ENCODE measurements around the gene SLC25A38. TPM values are rescaled to one million over a fixed set of nuclear protein-coding genes. Genes with fewer than 3 reads are reported as not detected.
A peak's percentile ranks its signal among the peaks of the same experiment; 100 is the strongest.
"Not testable (repeated sequence)": the region's sequence is repeated elsewhere in the genome, so short reads cannot be mapped to it uniquely, and the experiment has no call there.

The SLC25A38 gene
- total RNA-seq, 1 donor from 2014 or later: 14.7 TPM

DNA sequence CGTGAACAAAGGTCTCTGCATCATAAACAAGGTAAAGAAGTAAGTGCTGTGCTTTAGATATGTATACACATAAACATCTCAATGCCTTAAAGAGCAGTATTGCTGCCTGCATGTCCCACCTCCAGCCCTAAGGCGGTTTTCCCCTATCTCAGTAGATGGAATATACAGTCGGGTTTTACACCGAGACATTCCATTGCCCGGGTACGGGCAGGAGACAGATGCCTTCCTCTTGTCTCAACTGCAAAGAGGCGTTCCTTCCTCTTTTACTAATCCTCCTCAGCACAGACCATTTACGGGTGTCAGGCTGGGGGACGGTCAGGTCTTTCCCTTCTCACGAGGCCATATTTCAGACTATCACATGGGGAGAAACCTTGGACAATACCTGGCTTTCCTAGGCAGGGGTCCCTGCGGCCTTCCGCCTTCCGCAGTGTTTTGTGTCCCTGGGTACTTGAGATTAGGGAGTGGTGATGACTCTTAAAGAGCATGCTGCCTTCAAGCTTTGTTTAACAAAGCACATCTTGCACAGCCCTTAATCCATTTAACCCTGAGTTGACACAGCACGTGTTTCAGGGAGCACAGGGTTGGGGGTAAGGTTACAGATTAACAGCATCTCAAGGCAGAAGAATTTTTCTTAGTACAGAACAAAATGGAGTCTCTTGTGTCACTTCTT, 35.5 kb downstream of the SLC25A38 start:
- intact Hi-C loops (cut with DNase I); ATAC-seq; DNase-seq (ENCODE audit: missing footprints): not testable (repeated sequence)

DNA sequence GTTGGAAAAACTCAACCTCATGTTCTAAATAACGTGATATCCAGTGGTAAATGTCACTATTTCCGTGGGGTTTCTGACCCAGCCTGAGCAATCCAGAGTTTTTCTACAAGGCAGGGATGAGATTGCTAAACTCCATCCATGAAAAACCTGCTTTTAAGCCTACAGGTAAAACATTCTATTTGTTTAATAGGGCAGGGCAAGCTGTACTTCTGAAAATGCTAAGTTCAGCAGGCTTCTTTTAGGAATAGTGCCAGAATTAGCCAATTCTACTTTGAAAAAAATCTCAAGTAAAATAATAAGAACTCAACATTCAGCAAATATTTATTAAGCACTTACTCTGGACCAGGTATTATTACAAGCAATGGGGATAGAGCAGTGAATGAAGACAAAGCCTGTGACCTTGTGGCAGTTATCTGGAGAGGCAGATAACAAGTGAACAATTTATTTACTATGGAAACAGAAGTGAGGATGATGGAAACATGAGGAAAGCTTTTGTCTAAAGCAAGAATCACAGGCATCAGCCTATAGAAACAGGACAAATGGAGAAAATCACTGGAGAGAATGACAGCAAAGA, 36.7 kb downstream of the SLC25A38 start:
- ATAC-seq: no peak
- intact Hi-C loops (cut with DNase I): no loop called here
- no peak for DNase-seq (ENCODE audit: missing footprints)

DNA sequence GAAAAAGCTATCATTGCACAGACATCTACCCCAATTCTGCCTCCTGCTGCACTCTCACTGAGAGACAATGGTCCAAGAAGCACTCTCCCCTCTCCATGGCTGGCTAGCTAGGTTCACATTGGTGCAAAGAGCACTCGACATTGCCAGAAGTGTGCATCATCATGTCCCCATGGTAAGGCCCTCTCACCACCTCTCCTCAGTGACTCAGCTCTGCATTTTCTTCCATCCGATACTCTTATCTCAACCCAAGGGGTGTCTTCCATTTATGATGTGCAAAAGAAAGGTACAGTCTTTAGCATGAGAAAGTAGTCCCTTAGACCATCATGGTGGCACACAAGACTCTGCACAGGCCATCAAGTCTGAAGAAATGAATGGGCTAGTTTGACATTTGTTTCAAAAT, 37.4 kb downstream of the SLC25A38 start:
- DNase-seq (ENCODE audit: missing footprints): no peak
- no peak for ATAC-seq
- intact Hi-C loops (cut with DNase I): no loop called here

DNA sequence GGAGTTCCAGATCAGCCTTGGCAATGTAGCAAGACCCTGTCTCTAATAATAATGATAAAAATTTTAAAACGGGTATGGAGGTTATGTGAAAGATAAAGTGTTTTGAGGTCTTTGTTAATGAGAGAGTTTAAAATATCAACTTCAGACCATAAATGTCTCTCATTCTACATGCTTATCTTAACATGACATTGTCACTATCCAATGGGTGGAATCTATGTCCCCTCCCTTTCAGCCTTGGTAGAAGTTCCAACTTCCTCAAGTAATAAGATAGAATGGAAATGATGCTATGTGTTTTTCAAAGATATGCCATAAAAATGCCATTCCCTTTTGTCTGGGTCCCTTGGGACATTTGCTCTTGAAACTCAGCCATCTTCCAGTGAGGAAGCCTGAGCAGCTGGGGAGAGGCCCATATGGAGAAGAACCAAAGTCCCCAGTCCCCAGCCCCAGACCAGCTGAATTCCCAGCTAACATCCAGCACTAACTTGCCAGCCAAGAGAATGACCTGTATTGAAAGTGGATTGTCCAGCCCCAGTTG, 40.3 kb downstream of the SLC25A38 start:
- intact Hi-C loops (cut with DNase I): no loop called here
- no peak for ATAC-seq
- no peak for DNase-seq (ENCODE audit: missing footprints)

DNA sequence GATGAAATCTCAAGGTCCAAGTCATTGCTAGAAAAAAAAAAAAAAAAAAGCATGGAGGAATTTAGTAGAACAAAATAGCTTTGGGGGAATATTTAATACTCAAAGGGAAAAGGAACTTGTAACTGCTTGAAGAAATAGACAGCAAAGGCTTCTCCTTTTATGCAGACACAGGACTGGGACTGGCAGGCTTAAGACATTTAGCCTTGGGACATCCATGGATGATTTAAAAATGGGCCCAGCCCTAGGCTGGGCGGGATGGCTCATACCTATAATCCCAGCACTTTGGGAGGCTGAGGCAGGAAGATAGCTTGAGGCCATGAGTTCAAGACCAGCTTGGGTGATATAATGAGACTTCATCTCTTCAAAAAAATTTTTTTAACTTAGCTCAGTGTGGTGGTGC, 43.1 kb downstream of the SLC25A38 start:
- DNase-seq (ENCODE audit: missing footprints) (no peak), ATAC-seq (no peak)
- intact Hi-C loops (cut with DNase I): no loop called here

DNA sequence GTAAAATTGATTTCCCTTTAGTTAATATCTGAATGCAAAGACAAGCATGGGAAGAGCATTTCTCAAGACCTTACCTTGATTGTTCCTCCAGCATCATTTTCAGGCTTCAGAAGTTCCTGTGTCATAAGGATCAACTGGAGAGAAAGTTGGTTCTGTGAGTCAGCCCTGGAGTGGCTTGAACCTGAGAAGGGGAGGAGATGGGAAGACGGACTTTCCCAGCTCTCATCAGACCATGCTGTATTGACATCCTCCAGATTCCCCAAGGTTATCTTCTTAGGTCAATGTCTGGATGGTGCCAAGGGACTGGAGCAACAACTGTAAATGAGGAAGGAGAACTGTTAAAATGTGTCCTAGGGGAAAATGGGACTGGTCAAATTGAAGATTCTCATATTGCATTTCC, 44.3 kb downstream of the SLC25A38 start:
- DNase-seq (ENCODE audit: missing footprints) (no peak), ATAC-seq (no peak)
- intact Hi-C loops (cut with DNase I): no loop called here

DNA sequence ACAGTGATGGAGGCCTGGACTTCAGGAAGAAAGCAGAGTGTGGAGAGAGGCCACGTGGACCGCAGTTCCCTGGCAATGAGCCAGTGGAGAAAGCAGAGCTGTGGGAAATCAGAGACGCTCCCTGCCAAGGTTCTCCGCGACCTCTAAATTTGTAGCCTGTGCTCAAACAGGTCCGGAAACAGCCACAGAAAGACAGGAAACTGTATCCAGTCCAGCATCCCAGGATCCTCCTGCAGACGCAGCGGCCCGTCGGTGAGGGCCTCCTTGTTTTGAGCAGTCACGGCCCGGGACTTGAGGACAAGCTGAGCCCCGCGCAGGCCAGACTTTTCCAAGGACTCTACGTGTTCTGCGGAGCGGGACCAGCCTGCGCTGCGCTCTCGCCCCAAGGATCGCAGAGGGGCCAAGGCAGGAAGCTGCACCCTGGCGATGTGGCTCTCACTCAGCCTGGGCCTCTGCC, 45.6 kb downstream of the SLC25A38 start:
- DNase-seq (ENCODE audit: missing footprints) (peak; percentile 68), ATAC-seq (peak; percentile 15)
- intact Hi-C loops (cut with DNase I): no loop called here

DNA sequence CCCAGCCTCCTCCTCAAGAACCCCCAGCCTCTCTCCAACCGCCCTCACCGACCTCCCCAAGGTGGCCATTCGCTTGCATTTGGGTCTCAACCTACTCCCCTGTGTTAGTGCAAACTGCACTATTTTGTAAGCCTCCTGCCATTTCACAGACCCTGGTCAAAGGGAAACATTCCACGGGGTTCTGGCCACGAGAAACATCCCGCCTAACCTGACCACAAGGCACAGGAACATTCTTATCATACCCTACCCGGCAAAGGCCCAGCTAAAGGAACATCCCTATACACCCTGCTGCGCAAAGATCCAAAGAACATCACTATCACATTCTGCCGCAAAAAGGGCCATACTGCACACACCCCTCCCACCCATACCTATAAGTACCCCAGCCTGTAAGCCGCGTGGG, 46.3 kb downstream of the SLC25A38 start:
- DNase-seq (ENCODE audit: missing footprints) (no peak), ATAC-seq (no peak)
- intact Hi-C loops (cut with DNase I): no loop called here

DNA sequence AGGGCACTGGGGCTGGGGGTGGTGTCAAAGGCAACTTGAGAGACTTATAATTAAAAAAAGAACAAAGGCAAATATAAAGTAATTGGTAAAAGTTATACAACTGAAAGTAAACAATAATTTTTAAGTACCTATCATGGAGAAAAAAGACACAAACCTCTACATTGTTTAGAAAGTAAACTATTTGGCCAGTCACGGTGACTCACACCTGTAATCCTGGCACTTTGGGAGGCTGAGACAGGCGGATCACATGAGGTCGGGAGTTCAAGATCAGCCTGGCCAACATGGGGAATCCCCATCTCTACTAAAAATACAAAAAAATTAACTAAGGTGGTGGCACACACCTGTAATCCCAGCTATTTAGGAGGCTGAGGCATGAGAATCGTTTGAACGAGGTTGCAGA, 49.2 kb downstream of the SLC25A38 start:
- intact Hi-C loops (cut with DNase I): no loop called here
- no peak for DNase-seq (ENCODE audit: missing footprints)
- no peak for ATAC-seq

DNA sequence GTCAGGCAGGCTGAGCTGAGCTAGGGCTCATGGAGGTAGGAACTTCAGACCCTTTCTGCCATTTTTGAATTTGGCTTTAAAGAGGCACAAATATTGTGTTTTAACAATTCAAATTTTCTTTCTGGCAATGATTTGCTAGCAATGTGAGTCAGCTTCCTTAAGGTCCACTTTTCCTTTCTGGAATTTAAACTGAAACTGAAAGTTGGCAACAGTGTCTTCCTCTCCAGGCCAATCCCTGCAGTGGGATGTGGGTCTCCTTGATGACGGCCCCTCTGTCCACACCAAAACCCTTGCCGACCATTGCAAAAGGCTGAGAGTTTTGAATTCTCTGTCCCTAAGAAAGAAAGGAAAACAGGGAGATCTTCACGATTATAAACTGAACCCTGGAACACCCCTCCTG, 50.5 kb downstream of the SLC25A38 start:
- no peak for ATAC-seq
- no peak for DNase-seq (ENCODE audit: missing footprints)
- intact Hi-C loops (cut with DNase I): no loop called here

DNA sequence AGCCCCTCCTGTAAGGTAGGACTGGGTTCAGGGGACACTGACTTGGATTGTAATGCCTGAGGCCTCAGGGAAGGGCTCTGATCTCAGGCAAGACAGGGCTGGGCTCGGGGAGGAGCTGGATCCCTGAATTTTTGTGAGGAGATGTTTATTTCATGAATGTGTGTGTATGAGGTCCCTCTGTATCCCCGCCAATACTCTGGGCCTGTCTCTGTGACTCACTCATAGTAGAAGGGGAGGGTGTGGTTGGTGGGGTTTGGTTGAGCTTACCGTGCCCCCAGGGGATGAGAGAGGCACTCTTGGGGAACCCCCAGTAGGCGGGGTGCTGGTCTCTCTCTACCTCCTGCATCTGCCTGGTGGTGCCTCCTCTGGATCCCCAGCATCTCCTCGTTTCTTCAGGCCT, 51.4 kb downstream of the SLC25A38 start:
- no peak for ATAC-seq

DNA sequence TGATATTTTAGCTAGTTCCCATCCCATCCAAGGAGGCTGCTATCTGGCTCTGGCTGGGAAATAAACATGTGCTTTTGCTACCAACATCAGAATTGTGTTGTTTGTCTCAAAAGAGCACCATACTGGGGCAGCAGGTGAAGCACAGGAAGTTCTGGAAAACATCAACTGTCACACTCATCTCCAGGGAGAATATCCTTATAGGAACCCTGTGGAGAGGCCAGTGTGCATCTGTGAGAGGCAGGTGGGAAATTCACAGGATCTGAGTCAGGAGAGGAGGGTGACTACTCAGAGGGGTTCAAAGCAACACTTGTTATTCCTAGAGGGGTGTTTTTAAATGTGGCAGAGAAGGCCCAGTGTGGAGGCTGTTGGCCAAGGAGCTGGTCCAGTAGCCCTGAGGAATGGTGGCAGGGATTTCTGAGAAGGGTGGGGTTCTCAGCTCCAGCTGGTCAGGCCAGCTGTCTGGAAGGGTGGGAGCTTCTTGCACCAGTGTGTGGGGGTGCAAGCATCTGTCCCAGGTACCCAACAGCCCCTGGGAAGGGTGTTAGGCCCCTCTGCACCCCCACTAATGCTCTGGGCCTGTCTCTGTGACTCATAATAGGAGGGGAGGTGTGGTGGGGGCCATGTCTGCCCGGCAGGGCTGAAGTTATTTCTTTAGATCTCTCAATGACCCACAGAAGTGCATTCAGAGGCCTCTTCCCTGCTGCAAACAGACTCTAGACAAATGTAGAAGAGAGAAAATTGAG, 52.0 kb downstream of the SLC25A38 start:
- intact Hi-C loops (cut with DNase I): no loop called here
- ATAC-seq (no peak), DNase-seq (ENCODE audit: missing footprints) (no peak)

More for the DNA sequence above, 51.4 kb downstream of the SLC25A38 start:
- intact Hi-C loops (cut with DNase I): no loop called here
- DNase-seq (ENCODE audit: missing footprints): no peak

DNA sequence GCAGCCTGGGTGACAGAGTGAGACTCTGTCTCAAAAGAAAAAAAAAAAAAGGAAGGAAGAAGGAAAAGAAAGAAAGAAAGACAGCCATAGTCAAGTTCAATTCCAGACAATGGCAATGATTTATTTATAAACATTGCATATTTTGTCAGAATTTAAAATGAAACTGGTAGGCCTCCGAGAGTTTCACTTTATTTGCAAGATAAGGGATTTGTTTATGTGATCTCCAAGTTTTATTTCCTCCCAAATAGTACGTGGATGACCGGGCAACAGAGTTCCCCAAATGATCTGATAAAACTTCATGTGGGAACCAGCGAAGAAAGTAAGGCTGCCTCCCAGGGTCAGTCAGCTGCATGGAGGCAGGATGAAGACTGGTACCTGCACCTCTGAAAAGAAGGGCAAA, 55.7 kb downstream of the SLC25A38 start:
- intact Hi-C loops (cut with DNase I): no loop called here
- ATAC-seq (no peak), DNase-seq (ENCODE audit: missing footprints) (no peak)

DNA sequence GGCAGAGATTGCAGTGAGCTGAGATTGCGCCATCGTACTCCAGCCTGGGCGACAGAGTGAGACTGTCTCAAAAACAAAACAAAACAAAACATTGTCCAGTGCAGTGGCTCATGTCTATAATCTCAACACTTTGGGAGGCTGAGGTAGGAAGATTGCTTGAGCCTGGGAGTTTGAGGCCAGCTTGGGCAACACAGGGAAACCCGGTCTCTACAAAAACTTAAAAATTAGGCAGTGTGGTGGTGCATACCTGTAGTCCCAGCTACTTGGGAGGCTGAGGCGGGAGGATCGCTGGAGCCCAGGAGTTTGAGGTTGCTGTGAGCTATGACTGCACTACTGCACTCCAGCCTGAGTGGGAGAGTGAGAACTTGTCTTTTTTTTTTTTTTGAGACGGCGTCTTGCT, 57.1 kb downstream of the SLC25A38 start:
- ATAC-seq: no peak
- intact Hi-C loops (cut with DNase I): no loop called here
- no peak for DNase-seq (ENCODE audit: missing footprints)

DNA sequence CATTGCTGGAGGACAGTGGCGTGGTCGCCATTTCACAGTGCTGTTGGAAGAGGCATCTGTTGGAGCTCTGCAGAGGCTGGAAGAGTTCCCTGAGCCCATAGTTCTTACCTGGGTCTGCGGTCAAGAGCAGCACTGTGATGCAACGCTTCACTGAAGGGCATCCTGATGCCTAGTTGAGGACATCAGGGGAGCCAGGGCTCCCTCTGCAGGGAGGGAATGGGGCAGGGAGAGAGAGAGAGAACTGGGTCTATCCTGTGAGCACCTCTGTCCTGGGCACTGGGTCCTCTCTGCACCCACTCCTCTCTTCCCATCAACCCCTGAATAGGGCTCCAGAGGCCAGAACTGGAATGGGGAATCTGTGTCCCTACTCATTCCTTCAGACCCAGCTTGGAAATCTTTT, 60.4 kb downstream of the SLC25A38 start:
- intact Hi-C loops (cut with DNase I): no loop called here
- ATAC-seq (no peak), DNase-seq (ENCODE audit: missing footprints) (no peak)

DNA sequence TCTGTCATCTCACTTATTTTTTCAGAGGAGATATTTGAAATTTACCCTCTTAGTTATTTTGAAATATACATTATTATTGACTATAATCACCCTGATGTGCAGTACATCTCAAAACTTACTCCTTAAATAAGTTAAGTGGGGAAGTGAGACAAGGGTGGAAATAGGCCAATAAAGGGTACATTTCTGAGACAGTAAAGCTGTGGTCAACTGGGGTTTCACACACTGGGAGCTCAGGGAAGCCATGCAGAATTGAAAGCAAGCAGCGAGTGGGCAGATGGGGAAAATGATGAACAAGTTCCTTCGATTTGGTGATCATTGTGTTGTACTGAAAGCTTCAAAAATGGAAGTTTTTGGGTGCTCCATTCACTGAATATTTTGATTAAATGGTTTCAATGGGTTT, 62.8 kb downstream of the SLC25A38 start:
- DNase-seq (ENCODE audit: missing footprints): no peak
- no peak for ATAC-seq
- intact Hi-C loops (cut with DNase I): no loop called here

DNA sequence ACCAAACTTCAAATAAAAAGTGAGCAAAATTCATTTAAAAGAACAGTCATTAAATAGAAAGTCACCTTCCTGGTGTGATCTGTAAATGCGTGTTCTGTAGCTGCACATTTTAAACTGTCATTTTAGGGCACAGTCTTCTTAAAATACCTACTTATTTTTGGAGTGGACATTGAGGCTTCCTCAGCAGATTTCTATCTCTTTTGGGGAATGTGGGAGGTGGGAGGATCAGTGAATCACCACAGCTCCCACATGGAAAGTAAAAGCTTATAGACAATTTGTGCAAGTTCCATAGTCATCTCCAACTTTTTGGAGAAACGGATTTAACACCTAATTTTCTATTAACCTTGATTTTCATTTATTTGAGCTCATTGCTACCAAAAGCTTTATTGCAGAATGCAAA, 63.3 kb downstream of the SLC25A38 start:
- ATAC-seq: no peak
- no peak for DNase-seq (ENCODE audit: missing footprints)
- intact Hi-C loops (cut with DNase I): no loop called here
